H9 (cell line): ENCODE results near the gene FDX2. TPM values are rescaled to one million over a fixed set of nuclear protein-coding genes. Genes with fewer than 3 reads are reported as not detected.

Experiments used
- DNase-seq: peaks from one replicate; pipeline ENCODE4 v3.0.0-alpha.2; 2017
- H2AFZ ChIP-seq: one replicate; pipeline ENCODE4 v1.6.1; 2013; ENCODE audit warnings: mild to moderate bottlenecking, low read length, control low read depth, moderate library complexity
- H2AK5ac ChIP-seq: 2 replicates; pipeline ENCODE4 v1.6.1; 2013; ENCODE audit warnings: low read length, control low read depth, mixed read lengths; ENCODE audit not compliant: insufficient read length
- H2BK120ac ChIP-seq: one replicate; pipeline ENCODE4 v1.6.1; 2013; ENCODE audit warnings: low read depth, mild to moderate bottlenecking, low read length, control low read depth, inconsistent platforms; ENCODE audit not compliant: poor library complexity, severe bottlenecking
- H2BK12ac ChIP-seq: 2 replicates; pipeline ENCODE4 v1.6.1; 2013; ENCODE audit warnings: low read length, control low read depth, mixed read lengths, low read depth; ENCODE audit not compliant: insufficient read length
- H2BK15ac ChIP-seq: 2 replicates; pipeline ENCODE4 v1.6.1; 2013; ENCODE audit warnings: low read depth, low read length, control low read depth
- H2BK20ac ChIP-seq: one replicate; pipeline ENCODE4 v1.6.1; 2013; ENCODE audit warnings: low read depth, mild to moderate bottlenecking, low read length, control low read depth, inconsistent platforms; ENCODE audit not compliant: poor library complexity, severe bottlenecking
- H2BK5ac ChIP-seq: 2 replicates; pipeline ENCODE4 v1.6.1; 2013; ENCODE audit warnings: low read length, control low read depth, mixed read lengths; ENCODE audit not compliant: insufficient read length
- H3K14ac ChIP-seq: 2 replicates; pipeline ENCODE4 v1.6.1; 2013; ENCODE audit warnings: low read length, control low read depth; ENCODE audit not compliant: insufficient read depth
- H3K18ac ChIP-seq: 2 replicates; pipeline ENCODE4 v1.6.1; 2013; ENCODE audit warnings: low read depth, mild to moderate bottlenecking, mixed read lengths, low read length, control low read depth; ENCODE audit not compliant: insufficient read length
- H3K23ac ChIP-seq: 2 replicates; pipeline ENCODE4 v1.6.1; 2013; ENCODE audit warnings: low read length, control low read depth, mixed read lengths, low read depth; ENCODE audit not compliant: insufficient read length
- H3K23me2 ChIP-seq: 2 replicates; pipeline ENCODE4 v1.6.1; 2013; ENCODE audit warnings: low read depth, mild to moderate bottlenecking, mixed read lengths, low read length, control low read depth; ENCODE audit not compliant: insufficient read length, poor library complexity, severe bottlenecking
- H3K27ac ChIP-seq: 2 replicates; pipeline ENCODE4 v1.5.1; 2013; ENCODE audit warnings: low read length, control low read depth, mixed read lengths, low read depth; ENCODE audit not compliant: insufficient read length
- H3K27me3 ChIP-seq: 2 replicates; pipeline ENCODE4 v1.6.1; 2013; ENCODE audit warnings: low read length, control low read depth, inconsistent platforms; ENCODE audit not compliant: insufficient read depth
- H3K4ac ChIP-seq: 2 replicates; pipeline ENCODE4 v1.6.1; 2013; ENCODE audit warnings: low read depth, mild to moderate bottlenecking, control low read depth, inconsistent platforms, low read length, moderate library complexity
- H3K4me1 ChIP-seq: 2 replicates; pipeline ENCODE4 v1.6.1; 2013; ENCODE audit warnings: low read length, control low read depth, inconsistent platforms; ENCODE audit not compliant: insufficient read depth
- H3K4me2 ChIP-seq: 2 replicates; pipeline ENCODE4 v1.6.1; 2013; ENCODE audit warnings: low read length, control low read depth, mixed read lengths; ENCODE audit not compliant: insufficient read length, insufficient read depth
- H3K56ac ChIP-seq: 2 replicates; pipeline ENCODE4 v1.6.1; 2013; ENCODE audit warnings: low read depth, mild to moderate bottlenecking, mixed read lengths, low read length, control low read depth; ENCODE audit not compliant: insufficient read length
- H3K79me1 ChIP-seq: 2 replicates; pipeline ENCODE4 v1.6.1; 2013; ENCODE audit warnings: low read depth, mild to moderate bottlenecking, moderate library complexity, low read length, control low read depth, inconsistent platforms; ENCODE audit not compliant: insufficient read depth, poor library complexity, severe bottlenecking
- H3K79me2 ChIP-seq: 2 replicates; pipeline ENCODE4 v1.6.1; 2013; ENCODE audit warnings: low read length, control low read depth, inconsistent platforms; ENCODE audit not compliant: insufficient read depth
- H3K9ac ChIP-seq: 2 replicates; pipeline ENCODE4 v1.6.1; 2013; ENCODE audit warnings: low read length, control low read depth, mixed read lengths; ENCODE audit not compliant: insufficient read length; ENCODE audit errors: extremely low read depth
- H3K9me3 ChIP-seq: one replicate; pipeline ENCODE4 v1.6.1; 2013; ENCODE audit warnings: low read depth, low read length, inconsistent platforms; ENCODE audit not compliant: control insufficient read depth
- H3T11ph ChIP-seq: one replicate; pipeline ENCODE4 v1.6.1; 2013; ENCODE audit warnings: mild to moderate bottlenecking, low read length, control low read depth, inconsistent platforms
- H4K20me1 ChIP-seq: one replicate; pipeline ENCODE4 v1.6.1; 2013; ENCODE audit not compliant: control insufficient read depth, insufficient read length, insufficient read depth
- H4K5ac ChIP-seq: 2 replicates; pipeline ENCODE4 v1.6.1; 2013; ENCODE audit warnings: low read depth, mild to moderate bottlenecking, mixed read lengths, low read length, control low read depth; ENCODE audit not compliant: insufficient read length
- H4K8ac ChIP-seq: replicated peaks from 2 replicates; pipeline ENCODE4 v1.6.1; 2013; ENCODE audit warnings: low read length, control low read depth, mixed read lengths, low read depth; ENCODE audit not compliant: insufficient read length
- H4K91ac ChIP-seq: 2 replicates; pipeline ENCODE4 v1.6.1; 2013; ENCODE audit warnings: low read depth, mild to moderate bottlenecking, moderate library complexity, mixed read lengths, low read length, control low read depth; ENCODE audit not compliant: insufficient read length
- H3K27ac Mint-ChIP-seq, 3 experiments: 2 replicates in 2 of 3; 3 replicates in 1 of 3; pipeline ENCODE4 v1.8.0; 2020 to 2021; ENCODE audit warnings: mixed read lengths in 3 of 3, mild to moderate bottlenecking in 1 of 3, moderate library complexity in 1 of 3
- H3K27me3 Mint-ChIP-seq: 2 replicates; pipeline ENCODE4 v1.8.0; 2021; ENCODE audit warnings: low read depth, mild to moderate bottlenecking, moderate library complexity, mixed read lengths
- H3K36me3 Mint-ChIP-seq, 3 experiments: 2 replicates in 2 of 3; 3 replicates in 1 of 3; pipeline ENCODE4 v1.8.0; 2020 to 2021; ENCODE audit warnings: low read depth in 3 of 3, mixed read lengths in 3 of 3; ENCODE audit not compliant: insufficient read depth in 1 of 3
- H3K4me1 Mint-ChIP-seq, 2 experiments: 2 replicates each; pipeline ENCODE4 v1.8.0; 2020; ENCODE audit warnings: mixed read lengths in 2 of 2
- H3K4me3 Mint-ChIP-seq, 2 experiments: 2 replicates in 1 of 2; 3 replicates in 1 of 2; pipeline ENCODE4 v1.8.0; 2020 to 2021; ENCODE audit warnings: mild to moderate bottlenecking in 2 of 2, mixed read lengths in 2 of 2, moderate library complexity in 1 of 2
- H3K9me3 Mint-ChIP-seq, 2 experiments: 2 replicates in 1 of 2; 3 replicates in 1 of 2; pipeline ENCODE4 v1.8.0; 2020; ENCODE audit warnings: mild to moderate bottlenecking in 2 of 2, mixed read lengths in 2 of 2, moderate library complexity in 1 of 2
- CTCF ChIP-seq: fragments of 200-600 bp; sonication (generic); conservative IDR thresholded peaks from 3 replicates; pipeline ENCODE4 v1.8.0; 2021; ENCODE audit warnings: antibody characterized with exemption, mild to moderate bottlenecking
- WGBS: extraction: QIAGEN DNeasy Blood & Tissue Kit; methylation state at CpG from one replicate; pipeline ENCODE4 v1.1.7; 2013; ENCODE audit warnings: missing lambda C conversion rate, low lambda C conversion rate, mixed read lengths; ENCODE audit not compliant: insufficient read length; ENCODE audit errors: extremely low coverage; 5-methylcytosine and 5-hydroxymethylcytosine counted together
- total RNA-seq: library from RNA; stranded (reverse); gene quantifications from 2 replicates; pipeline ENCODE4 v1.2.1, GENCODE V29; 2021

The FDX2 gene
- total RNA-seq, 1 experiment from 2014 or later = 27.7 TPM

GRCh38 chr19:10346509-10346908 lies 30.7 kb upstream of the FDX2 start:
- H2AFZ ChIP-seq = no peak overlapping the region
- H2BK20ac ChIP-seq = no peak overlapping the region
- H3K18ac ChIP-seq = no peak overlapping the region
- no peak overlapping the region for H2AK5ac ChIP-seq
- Mint-ChIP-seq H3K4me1 (no peaks in the 10 kb centered on the region), H3K4me3 (no peak overlapping the region), H3K36me3 (peaks cover 3 to 13% (median 8%) of the 10 kb centered on the region in 3 experiments; a peak in 6 of 7 replicates), H3K27ac (no peak overlapping the region), H3K9me3 (no peaks in the 10 kb centered on the region), H3K27me3 (no peaks in the 10 kb centered on the region)
- TF ChIP-seq CTCF = no peak
- DNase-seq = no peak
- no peaks in the 10 kb centered on the region for H3K9me3 ChIP-seq
- H4K91ac ChIP-seq = no peak overlapping the region
- no peaks in the 10 kb centered on the region for H3K79me1 ChIP-seq
- H3K79me2 ChIP-seq = no peaks in the 10 kb centered on the region
- no peak overlapping the region for H3K4ac ChIP-seq
- H3K14ac ChIP-seq = no peak overlapping the region
- H3K27ac ChIP-seq = no peak overlapping the region
- no peak overlapping the region for H4K8ac ChIP-seq
- no peak overlapping the region for H3K9ac ChIP-seq
- H4K20me1 ChIP-seq = no peaks in the 10 kb centered on the region
- no peak overlapping the region for H3K56ac ChIP-seq
- H2BK12ac ChIP-seq = no peak overlapping the region
- H2BK120ac ChIP-seq = no peak overlapping the region
- no peak overlapping the region for H3K4me2 ChIP-seq
- no peaks in the 10 kb centered on the region for H3K4me1 ChIP-seq
- no peak overlapping the region for H3T11ph ChIP-seq
- WGBS = no CpG with 5 or more reads among the region's 10 CpGs
- H3K27me3 ChIP-seq = no peaks in the 10 kb centered on the region
- H3K23ac ChIP-seq = no peak overlapping the region
- H2BK5ac ChIP-seq = no peak overlapping the region
- H3K23me2 ChIP-seq = no peaks in the 10 kb centered on the region
- no peak overlapping the region for H4K5ac ChIP-seq
- no peak overlapping the region for H2BK15ac ChIP-seq
